Hepatocyte (in vitro differentiated cells): ENCODE measurements around the gene PABPN1. TPM values are rescaled to one million over a fixed set of nuclear protein-coding genes. Genes with fewer than 3 reads are reported as not detected.

Source experiments
- DNase-seq: peaks from one replicate; pipeline ENCODE4 v3.0.0-alpha.2; 2016; ENCODE audit warnings: low spot score
- H2AFZ ChIP-seq: fragments of 200-600 bp; sonication (generic); 2 replicates; pipeline ENCODE4 v1.6.0; 2016; ENCODE audit warnings: antibody characterized with exemption, mild to moderate bottlenecking
- H3K27ac ChIP-seq: fragments of 200-600 bp; sonication (generic); 2 replicates; pipeline ENCODE4 v1.5.1; 2016; ENCODE audit warnings: mild to moderate bottlenecking
- H3K27me3 ChIP-seq: fragments of 200-600 bp; sonication (generic); 2 replicates; pipeline ENCODE4 v1.6.1; 2016
- H3K36me3 ChIP-seq: fragments of 200-600 bp; sonication (generic); replicated peaks from 2 replicates; pipeline ENCODE4 v1.5.1; 2016; ENCODE audit warnings: low read depth; ENCODE audit not compliant: insufficient read depth
- H3K4me1 ChIP-seq: fragments of 200-600 bp; sonication (generic); 2 replicates; pipeline ENCODE4 v1.5.1; 2016; ENCODE audit warnings: mild to moderate bottlenecking, moderate library complexity; ENCODE audit not compliant: insufficient read depth
- H3K4me2 ChIP-seq: fragments of 200-600 bp; sonication (generic); 2 replicates; pipeline ENCODE4 v1.6.0; 2016
- H3K4me3 ChIP-seq: fragments of 200-600 bp; sonication (generic); 2 replicates; pipeline ENCODE4 v1.5.1; 2016; ENCODE audit warnings: mild to moderate bottlenecking
- H3K79me2 ChIP-seq: fragments of 200-600 bp; sonication (generic); 2 replicates; pipeline ENCODE4 v1.6.0; 2017; ENCODE audit warnings: mild to moderate bottlenecking
- H3K9me2 ChIP-seq: fragments of 200-600 bp; sonication (generic); replicated peaks from 2 replicates; pipeline ENCODE4 v1.6.0; 2017; ENCODE audit warnings: mild to moderate bottlenecking; ENCODE audit not compliant: insufficient read depth
- H3K9me3 ChIP-seq: fragments of 200-600 bp; sonication (generic); 2 replicates; pipeline ENCODE4 v1.5.1; 2016; ENCODE audit warnings: low read depth, mild to moderate bottlenecking
- H4K20me1 ChIP-seq: fragments of 200-600 bp; sonication (generic); 2 replicates; pipeline ENCODE4 v1.6.0; 2016; ENCODE audit warnings: mild to moderate bottlenecking; ENCODE audit not compliant: insufficient read depth, poor library complexity, severe bottlenecking
- EZH2 ChIP-seq: fragments of 200-600 bp; sonication (generic); IDR thresholded peaks from 2 replicates; pipeline ENCODE4 v1.6.1; 2016; ENCODE audit warnings: antibody characterized with exemption, mild to moderate bottlenecking, borderline replicate concordance
- EZH2phosphoT487 ChIP-seq: fragments of 200-600 bp; sonication (generic); IDR thresholded peaks from one replicate; pipeline ENCODE4 v1.6.1; 2018; ENCODE audit warnings: antibody characterized with exemption, mild to moderate bottlenecking, low read depth, moderate library complexity; ENCODE audit not compliant: unreplicated experiment, severe bottlenecking
- WGBS: methylation state at CpG from one replicate; pipeline ENCODE4 v1.1.6; 2016; ENCODE audit warnings: low lambda C conversion rate; ENCODE audit errors: missing lambda C conversion rate; 5-methylcytosine and 5-hydroxymethylcytosine counted together
- polyA plus RNA-seq: library from polyadenylated mRNA; unstranded; fragments of >200 nt; fragmentation: Nextera tagmentation; extraction: Ambion mirVana; gene quantifications from 2 replicates; pipeline ENCODE4 v1.2.1, GENCODE V29; 2016
- total RNA-seq: library from RNA; depleted of rRNA; stranded (reverse); fragments of >200 nt; gene quantifications from 2 replicates; pipeline ENCODE4 v1.2.3, GENCODE V29; 2014
- TF ChIP-seq, protein P1 (sequence below): fragments of 200-600 bp; sonication (generic); IDR thresholded peaks from 2 replicates; pipeline ENCODE4 v1.5.1; 2016; ENCODE audit warnings: antibody characterized with exemption, mild to moderate bottlenecking; ENCODE audit not compliant: poor library complexity

The PABPN1 gene
- total and polyA plus RNA-seq, 2 experiments from 2014 or later, result 116 to 213 TPM

DNA sequence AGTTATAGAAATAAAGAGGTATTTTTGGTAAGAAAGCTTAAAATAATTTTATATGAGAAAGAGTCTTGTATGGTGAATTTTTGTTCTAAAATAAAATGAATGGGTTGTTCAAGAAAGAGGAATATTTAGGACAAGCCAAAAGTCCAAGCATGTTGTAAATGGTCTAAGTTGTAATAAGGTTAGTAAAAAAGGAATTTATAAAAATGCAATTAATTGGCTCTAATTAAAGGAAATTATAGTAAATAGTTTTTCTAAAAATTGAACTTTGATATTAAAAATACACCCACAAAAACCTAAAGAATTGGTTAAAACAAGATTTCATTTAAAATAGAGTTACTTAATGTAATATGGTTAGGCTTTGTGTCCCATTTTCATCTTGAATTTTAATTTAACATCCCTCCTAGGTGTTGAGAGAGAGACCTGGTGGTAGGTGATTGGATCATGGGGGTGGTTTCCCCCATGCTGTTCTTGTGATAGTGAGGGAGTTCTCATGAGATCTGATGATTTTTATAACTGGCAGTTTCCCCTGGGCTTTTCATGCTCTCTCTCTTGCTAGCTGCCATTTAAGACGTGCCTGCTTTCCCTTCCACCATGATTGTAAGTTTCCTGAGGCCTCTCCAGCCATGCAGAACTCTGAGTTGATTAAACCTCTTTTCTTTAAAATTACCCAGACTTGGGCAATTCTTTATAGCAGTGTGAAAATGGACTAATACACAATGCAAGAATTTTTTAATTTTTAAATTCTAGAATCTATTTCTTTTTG, 18.4 kb downstream of the PABPN1 start:
- Histone ChIP-seq H3K9me3 (no peaks in the 10 kb centered on the region), H3K79me2 (no peaks in the 10 kb centered on the region), H3K4me3 (no peak overlapping the region), H3K4me1 (no peaks in the 10 kb centered on the region), H3K4me2 (no peak overlapping the region), H3K27ac (no peak overlapping the region), H4K20me1 (no peaks in the 10 kb centered on the region), H3K27me3 (no peaks in the 10 kb centered on the region), H3K9me2 (no peaks in the 10 kb centered on the region), H2AFZ (no peak overlapping the region), H3K36me3 (no peaks in the 10 kb centered on the region)
- TF ChIP-seq, protein P1, sequence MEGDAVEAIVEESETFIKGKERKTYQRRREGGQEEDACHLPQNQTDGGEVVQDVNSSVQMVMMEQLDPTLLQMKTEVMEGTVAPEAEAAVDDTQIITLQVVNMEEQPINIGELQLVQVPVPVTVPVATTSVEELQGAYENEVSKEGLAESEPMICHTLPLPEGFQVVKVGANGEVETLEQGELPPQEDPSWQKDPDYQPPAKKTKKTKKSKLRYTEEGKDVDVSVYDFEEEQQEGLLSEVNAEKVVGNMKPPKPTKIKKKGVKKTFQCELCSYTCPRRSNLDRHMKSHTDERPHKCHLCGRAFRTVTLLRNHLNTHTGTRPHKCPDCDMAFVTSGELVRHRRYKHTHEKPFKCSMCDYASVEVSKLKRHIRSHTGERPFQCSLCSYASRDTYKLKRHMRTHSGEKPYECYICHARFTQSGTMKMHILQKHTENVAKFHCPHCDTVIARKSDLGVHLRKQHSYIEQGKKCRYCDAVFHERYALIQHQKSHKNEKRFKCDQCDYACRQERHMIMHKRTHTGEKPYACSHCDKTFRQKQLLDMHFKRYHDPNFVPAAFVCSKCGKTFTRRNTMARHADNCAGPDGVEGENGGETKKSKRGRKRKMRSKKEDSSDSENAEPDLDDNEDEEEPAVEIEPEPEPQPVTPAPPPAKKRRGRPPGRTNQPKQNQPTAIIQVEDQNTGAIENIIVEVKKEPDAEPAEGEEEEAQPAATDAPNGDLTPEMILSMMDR, result no peak
- TF ChIP-seq EZH2, result no peak
- TF ChIP-seq EZH2phosphoT487, result no peak
- WGBS, result 91% methylated on average over 1 of the region's 1 CpG
- no peak for DNase-seq

GRCh38 chr14:23344481-23344880, 23.2 kb downstream of the PABPN1 start:
- Histone ChIP-seq H3K4me3 (no peak overlapping the region), H3K4me1 (no peaks in the 10 kb centered on the region), H3K27me3 (no peaks in the 10 kb centered on the region), H2AFZ (no peak overlapping the region), H3K36me3 (no peaks in the 10 kb centered on the region), H4K20me1 (no peaks in the 10 kb centered on the region), H3K9me3 (no peaks in the 10 kb centered on the region), H3K4me2 (no peak overlapping the region), H3K27ac (no peak overlapping the region), H3K9me2 (no peaks in the 10 kb centered on the region), H3K79me2 (no peaks in the 10 kb centered on the region)
- TF ChIP-seq EZH2 (no peak), EZH2phosphoT487 (no peak)
- TF ChIP-seq, protein P1, result no peak
- WGBS, result 69% methylated on average over 3 of the region's 3 CpGs
- DNase-seq, result no peak

GRCh38 chr14:23345987-23346692, 24.9 kb downstream of the PABPN1 start:
- H3K27ac ChIP-seq, result no peak overlapping the region
- no peak overlapping the region for H3K4me2 ChIP-seq
- H3K79me2 ChIP-seq, result no peaks in the 10 kb centered on the region
- no peak for DNase-seq
- H3K4me1 ChIP-seq, result no peaks in the 10 kb centered on the region
- H3K36me3 ChIP-seq, result no peaks in the 10 kb centered on the region
- H4K20me1 ChIP-seq, result no peaks in the 10 kb centered on the region
- H3K9me2 ChIP-seq, result no peaks in the 10 kb centered on the region
- TF ChIP-seq EZH2 (no peak), EZH2phosphoT487 (no peak)
- TF ChIP-seq, protein P1, result no peak
- H3K9me3 ChIP-seq, result no peaks in the 10 kb centered on the region
- 76% methylated on average over 12 of the region's 13 CpGs for WGBS
- H3K27me3 ChIP-seq, result no peaks in the 10 kb centered on the region
- no peak overlapping the region for H3K4me3 ChIP-seq
- H2AFZ ChIP-seq, result no peak overlapping the region
